NOMO-1 treated with dmso at 0.1 percent for 144 hours (cell line): Measurements from ENCODE around the gene TMEM87B.

Experiments
- DNase-seq: peaks from one replicate; lab custom pipeline; 2025; ENCODE audit not compliant: unreplicated experiment; lab: John Stamatoyannopoulos, UW

TMEM87B gene

DNA sequence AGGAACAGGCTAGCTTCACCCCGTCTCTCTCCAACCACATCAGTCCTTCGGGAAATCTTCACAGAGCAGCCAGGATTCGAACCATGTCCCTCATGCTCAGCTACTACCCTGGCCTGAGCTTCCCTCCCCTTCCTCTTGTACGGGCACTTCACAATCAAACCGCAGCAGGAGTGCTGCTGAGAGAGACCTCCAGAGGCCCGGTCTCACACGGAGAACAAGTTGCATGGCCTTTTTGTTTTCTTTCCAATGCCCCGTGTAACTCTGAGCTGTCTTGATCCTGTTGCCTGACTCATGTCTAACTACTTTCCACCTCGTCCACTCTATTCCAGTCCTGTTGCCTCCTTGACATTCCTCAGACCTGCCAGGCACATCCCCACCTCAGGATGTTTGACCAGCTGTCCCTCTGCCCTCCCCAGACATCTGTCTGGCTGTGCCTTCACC lies 108.5 kb downstream of the TMEM87B start:
- no peak for DNase-seq

DNA sequence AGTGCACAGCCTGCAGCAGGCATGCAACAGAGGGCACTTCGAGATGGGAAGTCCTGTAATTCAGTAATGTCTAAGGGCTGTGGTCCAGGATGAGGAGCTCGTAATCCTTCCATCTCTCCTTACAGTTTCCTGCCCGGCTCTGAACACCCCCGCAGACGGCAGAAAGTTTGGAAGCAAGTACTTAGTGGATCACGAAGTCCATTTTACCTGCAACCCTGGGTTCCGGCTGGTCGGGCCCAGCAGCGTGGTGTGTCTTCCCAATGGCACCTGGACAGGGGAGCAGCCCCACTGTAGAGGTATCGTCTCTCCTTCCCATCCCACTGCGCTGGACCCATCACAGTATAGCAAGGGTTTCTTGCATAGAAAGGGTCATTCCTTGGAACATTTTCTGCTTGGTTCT lies 109.8 kb downstream of the TMEM87B start:
- no peak for DNase-seq

DNA sequence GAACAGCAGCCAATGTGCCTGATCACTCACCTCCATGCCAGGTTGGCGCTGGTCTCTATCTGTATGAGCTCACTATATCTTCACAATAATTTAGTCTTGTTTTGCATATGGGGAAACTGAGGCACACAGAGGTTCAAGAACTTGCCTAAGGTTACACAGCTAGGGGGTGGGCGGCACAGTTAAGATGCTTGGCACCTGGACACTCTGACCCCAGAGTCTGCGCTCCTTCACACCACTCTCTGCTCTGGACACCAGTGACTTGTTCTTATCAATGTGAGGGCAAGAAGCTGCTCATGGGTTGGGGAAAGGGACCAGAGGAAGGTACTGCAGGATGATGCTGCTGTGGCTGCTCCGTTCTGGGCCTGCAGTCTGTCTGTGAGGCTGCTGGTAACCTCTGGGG lies 110.2 kb downstream of the TMEM87B start:
- DNase-seq, result no peak

- no peak for DNase-seq
These were observed 111.9 kb downstream of the TMEM87B start for GRCh38 chr2:112166806-112167499.

- no peak for DNase-seq
These were observed 113.5 kb downstream of the TMEM87B start for GRCh38 chr2:112168422-112169124.
